ENCODE measurements around the gene OR10P1. TPM values are rescaled to one million over a fixed set of nuclear protein-coding genes. Genes with fewer than 3 reads are reported as not detected.

OR10P1 gene
- total and polyA plus RNA-seq, 2 of the 4 experiments (the other 2 are of a cell fraction) = not detected

Small RNA genes lying within 50 kb of the gene (microRNA-seq; reads per million reads assigned to microRNA genes)
- gene AC009779.5 (ENCODE audit: insufficient read depth, insufficient read length) = not detected

Small RNA genes lying within 50 kb of the gene (small RNA-seq; reads per million reads assigned to genes)
- gene AC009779.5 = 0 reads per million in 5 experiments

Other genes with a start within 250 kb of the OR10P1 start
- gene OR6C65, start 236.4 kb upstream of the OR10P1 start, total RNA-seq (2012; rRNA removed) = not detected in 2 replicates
- not detected in 2 replicates for gene OR6C65, start 236.4 kb upstream of the OR10P1 start, polyA plus RNA-seq (2012; rRNA removed)
- gene OR6C76, start 210.6 kb upstream of the OR10P1 start, total RNA-seq (2012; rRNA removed) = not detected in 2 replicates
- gene OR6C76, start 210.6 kb upstream of the OR10P1 start, polyA plus RNA-seq (2012; rRNA removed) = not detected in 2 replicates
- gene OR6C2, start 192.8 kb upstream of the OR10P1 start, total RNA-seq (2012; rRNA removed) = not detected in 2 replicates
- not detected in 2 replicates for gene OR6C2, start 192.8 kb upstream of the OR10P1 start, polyA plus RNA-seq (2012; rRNA removed)
- not detected in 2 replicates for gene OR6C70, start 166.8 kb upstream of the OR10P1 start, total RNA-seq (2012; rRNA removed)
- not detected in 2 replicates for gene OR6C70, start 166.8 kb upstream of the OR10P1 start, polyA plus RNA-seq (2012; rRNA removed)
- gene OR6C68, start 144.5 kb upstream of the OR10P1 start, total RNA-seq (2012; rRNA removed) = not detected in 2 replicates
- not detected in 2 replicates for gene OR6C68, start 144.5 kb upstream of the OR10P1 start, polyA plus RNA-seq (2012; rRNA removed)
- gene OR6C4, start 87.3 kb upstream of the OR10P1 start, total RNA-seq (2012; rRNA removed) = not detected in 2 replicates
- gene OR6C4, start 87.3 kb upstream of the OR10P1 start, polyA plus RNA-seq (2012; rRNA removed) = not detected in 2 replicates
- not detected in 2 replicates for gene OR2AP1, start 64.4 kb upstream of the OR10P1 start, total RNA-seq (2012; rRNA removed)
- gene OR2AP1, start 64.4 kb upstream of the OR10P1 start, polyA plus RNA-seq (2012; rRNA removed) = not detected in 2 replicates
- 3.9 and 4.4 TPM in 2 replicates for gene ITGA7, start 71.0 kb downstream of the OR10P1 start, total RNA-seq (2012; rRNA removed)
- 13.9 and 15.7 TPM in 2 replicates for gene ITGA7, start 71.0 kb downstream of the OR10P1 start, polyA plus RNA-seq (2012; rRNA removed)
- 128 and 158 TPM in 2 replicates for gene BLOC1S1, start 79.2 kb downstream of the OR10P1 start, total RNA-seq (2012; rRNA removed)
- gene BLOC1S1, start 79.2 kb downstream of the OR10P1 start, polyA plus RNA-seq (2012; rRNA removed) = 280 and 285 TPM in 2 replicates
- 7.3 and 8.9 TPM in 2 replicates for gene RDH5, start 83.5 kb downstream of the OR10P1 start, total RNA-seq (2012; rRNA removed)
- 18.8 and 21.0 TPM in 2 replicates for gene RDH5, start 83.5 kb downstream of the OR10P1 start, polyA plus RNA-seq (2012; rRNA removed)
- 995 and 1,796 TPM in 2 replicates for gene CD63, start 92.1 kb downstream of the OR10P1 start, total RNA-seq (2012; rRNA removed)
- gene CD63, start 92.1 kb downstream of the OR10P1 start, polyA plus RNA-seq (2012; rRNA removed) = 1,398 and 1,518 TPM in 2 replicates
- 2.2 and 2.7 TPM in 2 replicates for gene GDF11, start 106.2 kb downstream of the OR10P1 start, total RNA-seq (2012; rRNA removed)
- 12.9 and 13.6 TPM in 2 replicates for gene GDF11, start 106.2 kb downstream of the OR10P1 start, polyA plus RNA-seq (2012; rRNA removed)
- gene SARNP, start 180.8 kb downstream of the OR10P1 start, total RNA-seq (2012; rRNA removed) = 46.8 and 132 TPM in 2 replicates
- gene SARNP, start 180.8 kb downstream of the OR10P1 start, polyA plus RNA-seq (2012; rRNA removed) = 99.6 and 103 TPM in 2 replicates
- 20.4 and 23.3 TPM in 2 replicates for gene ORMDL2, start 181.1 kb downstream of the OR10P1 start, total RNA-seq (2012; rRNA removed)
- gene ORMDL2, start 181.1 kb downstream of the OR10P1 start, polyA plus RNA-seq (2012; rRNA removed) = 38.6 and 39.7 TPM in 2 replicates
- 56.3 and 56.9 TPM in 2 replicates for gene DNAJC14, start 192.7 kb downstream of the OR10P1 start, total RNA-seq (2012; rRNA removed)
- 13.3 and 19.8 TPM in 2 replicates for gene DNAJC14, start 192.7 kb downstream of the OR10P1 start, polyA plus RNA-seq (2012; rRNA removed)
- 8.6 and 9.9 TPM in 2 replicates for gene MMP19, start 206.0 kb downstream of the OR10P1 start, total RNA-seq (2012; rRNA removed)
- gene MMP19, start 206.0 kb downstream of the OR10P1 start, polyA plus RNA-seq (2012; rRNA removed) = 34.3 and 34.7 TPM in 2 replicates